ENCODE measurements around the gene RGR.

- TF ChIP-seq CTCF (conservative IDR thresholded peaks at IDR 0.05; ENCODE audit: low read depth in 2 of 2), result no peak
- no peak for TF ChIP-seq EZH2phosphoT487 (IDR thresholded peaks at IDR 0.05; ENCODE audit: unreplicated experiment)
- TF ChIP-seq JUNB (IDR thresholded peaks at IDR 0.05; ENCODE audit: unreplicated experiment), result no peak
Observed at GRCh38 chr10:84224411-84225028, 20.3 kb upstream of the RGR start.
